GM21825 (cell line): ENCODE data around the gene RAP1GAP2.
"Not testable (repeated sequence)": the region's sequence is repeated elsewhere in the genome, so short reads cannot be mapped to it uniquely, and the experiment has no call there.

ENCODE experiments used
- ATAC-seq: cut with Tn5 transposase; IDR thresholded peaks from one replicate; pipeline ENCODE4 v1.9.1; 2021; ENCODE audit warnings: mild to moderate bottlenecking, moderate library complexity; ENCODE audit not compliant: unreplicated experiment

The RAP1GAP2 gene

DNA sequence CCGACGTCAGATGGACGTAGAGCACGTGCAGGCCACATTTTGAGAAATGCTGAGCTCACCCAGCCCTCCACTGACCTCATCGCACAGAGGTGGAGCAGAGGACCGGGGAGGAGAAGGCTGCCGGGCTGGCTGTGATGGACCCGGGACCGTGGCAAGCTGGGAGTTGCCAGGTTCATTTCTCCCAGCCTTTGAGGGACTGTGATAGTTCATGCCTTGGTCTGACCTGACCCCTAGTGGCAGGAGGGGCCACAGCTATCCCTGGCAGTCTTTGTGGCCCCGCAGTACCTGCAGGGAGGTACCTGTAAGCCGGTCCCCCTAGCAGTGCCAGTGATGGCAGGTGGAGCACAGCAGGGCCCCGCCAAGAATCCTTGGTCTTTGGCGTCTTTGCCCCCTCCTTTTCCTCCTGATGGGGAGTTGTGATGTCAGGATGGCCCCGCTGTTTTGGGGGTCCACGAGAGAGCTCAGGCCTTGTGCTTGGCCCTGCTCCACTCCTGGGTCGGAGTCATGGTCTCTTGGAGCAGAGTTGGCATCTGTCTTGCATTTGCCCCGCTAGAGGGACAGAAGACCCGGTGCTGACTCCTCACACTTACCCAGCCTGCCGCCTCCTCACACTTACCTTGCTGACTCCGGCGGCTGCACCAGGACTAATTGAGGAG lies 216.8 kb downstream of the RAP1GAP2 start:
- no peak for ATAC-seq

- ATAC-seq: no peak
Observed at GRCh38 chr17:3015890-3016289, 219.7 kb downstream of the RAP1GAP2 start.

GRCh38 chr17:3017936-3018335 lies 221.7 kb downstream of the RAP1GAP2 start:
- no peak for ATAC-seq

- ATAC-seq: no peak
Observed at GRCh38 chr17:3019761-3020160, 223.5 kb downstream of the RAP1GAP2 start.

DNA sequence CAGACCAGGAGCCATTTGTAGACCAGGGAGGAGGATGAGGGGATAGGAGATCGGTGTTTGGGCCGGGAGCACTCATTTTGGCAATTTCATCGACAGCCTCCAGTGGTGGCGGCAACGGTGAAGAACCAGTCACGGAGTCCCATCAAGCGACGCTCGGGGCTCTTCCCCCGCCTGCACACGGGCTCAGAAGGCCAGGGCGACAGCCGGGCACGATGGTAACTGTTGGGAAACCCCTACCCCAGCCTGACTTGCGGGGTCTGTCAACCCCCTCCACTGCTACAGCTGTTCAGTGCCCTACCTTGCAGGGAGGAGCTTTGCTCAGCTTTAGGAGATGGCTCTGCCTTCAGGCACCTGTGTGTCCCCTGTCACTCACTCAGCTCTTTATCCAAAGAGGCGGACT lies 224.1 kb downstream of the RAP1GAP2 start:
- ATAC-seq: no peak

DNA sequence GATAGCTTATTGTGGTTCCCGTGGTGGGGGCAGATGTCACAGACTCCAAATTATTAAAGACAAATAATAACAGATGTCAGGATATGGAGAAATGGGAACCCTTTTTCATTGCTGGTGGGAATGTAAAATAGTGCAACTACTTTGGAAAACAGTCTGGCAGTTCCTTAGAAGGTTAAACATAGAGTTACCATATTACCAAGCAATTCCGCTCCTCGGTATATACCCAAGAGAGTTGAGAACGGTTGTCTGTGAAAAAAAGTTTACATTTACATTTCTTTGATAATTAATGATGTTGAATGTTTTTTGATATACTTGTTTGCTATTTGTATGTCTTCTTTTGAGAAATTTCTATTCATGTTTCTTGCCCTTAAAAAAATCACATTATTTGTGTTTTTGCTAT lies 226.0 kb downstream of the RAP1GAP2 start:
- no peak for ATAC-seq

DNA sequence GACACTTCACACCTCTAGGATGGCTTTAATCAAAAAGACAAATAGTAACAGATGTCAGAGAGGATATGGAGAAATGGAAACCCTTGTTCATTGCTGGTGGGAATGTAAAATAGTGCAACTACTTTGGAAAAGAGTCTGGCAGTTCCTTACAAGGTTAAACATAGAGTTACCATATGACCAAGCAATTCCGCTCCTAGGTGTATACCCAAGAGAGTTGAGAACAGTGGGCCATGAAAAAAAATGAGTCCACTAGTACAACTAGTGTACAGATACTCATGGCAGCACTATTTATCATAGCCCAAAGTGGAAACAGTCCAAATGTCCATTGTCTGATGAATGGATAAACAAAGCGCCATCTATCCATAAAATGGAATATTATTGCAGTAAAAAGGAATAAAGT lies 228.1 kb downstream of the RAP1GAP2 start:
- ATAC-seq: no peak

GRCh38 chr17:3025421-3026124 lies 229.3 kb downstream of the RAP1GAP2 start:
- ATAC-seq: no peak

DNA sequence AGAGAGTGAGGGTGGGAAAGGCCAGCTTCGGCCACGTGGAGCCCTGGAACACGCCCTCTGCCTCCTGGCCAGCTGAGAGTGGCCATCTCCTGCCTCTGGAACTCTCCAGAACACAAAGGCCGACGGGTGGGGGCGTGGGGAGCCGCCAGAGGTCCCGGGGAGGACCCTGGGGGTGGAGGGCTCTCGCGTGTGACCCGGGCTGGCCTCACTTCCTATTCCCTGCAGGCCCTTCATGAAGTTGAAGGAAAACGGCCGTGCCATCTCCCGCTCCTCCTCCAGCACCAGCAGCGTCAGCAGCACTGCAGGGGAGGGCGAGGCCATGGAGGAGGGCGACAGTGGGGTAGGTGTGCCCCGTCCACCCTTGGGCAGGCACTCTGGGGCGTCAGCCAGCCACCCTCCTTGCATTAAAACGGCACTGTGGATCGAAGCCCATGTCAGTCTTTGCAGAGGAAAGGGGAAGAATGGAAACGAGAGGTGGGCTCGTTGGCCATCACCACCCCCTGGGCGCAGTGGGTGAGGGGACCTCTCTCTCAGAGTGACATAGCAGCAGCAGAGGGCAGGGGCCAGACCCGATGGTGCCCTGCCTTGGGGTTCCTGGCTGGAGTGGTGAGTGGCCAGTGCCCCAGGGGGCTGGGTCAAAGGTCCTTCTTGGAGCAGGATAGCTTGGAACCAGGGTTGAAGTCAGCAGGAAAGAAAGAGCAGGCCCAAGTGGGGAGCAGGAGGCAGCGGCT lies 230.1 kb downstream of the RAP1GAP2 start:
- no peak for ATAC-seq

DNA sequence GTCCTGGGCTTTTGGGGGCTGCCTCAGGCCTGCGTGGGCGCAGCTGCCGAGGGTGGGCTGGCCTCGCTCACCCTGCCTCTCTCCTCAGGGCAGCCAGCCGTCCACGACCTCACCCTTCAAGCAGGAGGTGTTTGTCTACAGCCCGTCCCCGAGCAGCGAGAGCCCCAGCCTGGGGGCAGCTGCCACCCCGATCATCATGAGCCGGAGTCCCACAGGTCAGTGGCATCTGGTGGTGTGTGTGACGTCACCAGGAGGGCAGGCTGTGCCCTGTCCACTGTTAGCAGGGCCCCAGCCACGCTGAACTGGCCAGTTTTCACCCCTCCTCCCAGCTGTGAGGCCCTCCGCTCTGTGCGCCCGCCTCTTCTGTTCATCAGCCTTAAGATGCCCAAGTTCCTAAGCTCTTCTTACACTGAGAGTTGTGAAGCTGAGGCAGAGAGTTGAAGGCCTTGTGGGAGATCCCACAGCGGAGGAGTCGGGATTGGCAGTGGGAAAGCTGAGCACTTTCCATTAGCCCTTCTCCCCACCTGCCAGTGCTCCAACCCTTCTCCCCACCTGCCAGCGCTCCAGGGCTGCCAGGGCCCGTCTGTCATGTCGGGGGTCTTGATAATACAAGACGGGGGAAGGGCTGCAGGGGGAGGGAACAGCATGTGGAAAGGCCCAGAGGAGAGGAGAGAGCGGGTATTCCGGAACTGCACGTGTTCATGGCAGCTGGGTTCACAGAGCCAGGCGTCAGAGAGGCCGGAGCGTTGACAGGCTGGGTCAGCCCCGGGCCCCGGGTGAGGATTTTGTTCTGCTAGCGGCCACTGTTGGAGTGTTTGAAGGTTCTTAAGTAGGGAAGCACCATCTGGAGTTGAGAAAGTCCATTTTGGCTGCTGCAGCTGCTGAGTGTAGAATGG lies 230.9 kb downstream of the RAP1GAP2 start:
- ATAC-seq: no peak

- no peak for ATAC-seq
Observed at GRCh38 chr17:3027786-3028532, 231.7 kb downstream of the RAP1GAP2 start.

- no peak for ATAC-seq
Observed at GRCh38 chr17:3029213-3029913, 233.1 kb downstream of the RAP1GAP2 start.

GRCh38 chr17:3030096-3030495 lies 233.9 kb downstream of the RAP1GAP2 start:
- ATAC-seq: no peak

GRCh38 chr17:3030852-3031470 lies 234.7 kb downstream of the RAP1GAP2 start:
- ATAC-seq: not testable (repeated sequence)

- ATAC-seq: no peak
Observed at GRCh38 chr17:3032258-3033247, 236.3 kb downstream of the RAP1GAP2 start.

DNA sequence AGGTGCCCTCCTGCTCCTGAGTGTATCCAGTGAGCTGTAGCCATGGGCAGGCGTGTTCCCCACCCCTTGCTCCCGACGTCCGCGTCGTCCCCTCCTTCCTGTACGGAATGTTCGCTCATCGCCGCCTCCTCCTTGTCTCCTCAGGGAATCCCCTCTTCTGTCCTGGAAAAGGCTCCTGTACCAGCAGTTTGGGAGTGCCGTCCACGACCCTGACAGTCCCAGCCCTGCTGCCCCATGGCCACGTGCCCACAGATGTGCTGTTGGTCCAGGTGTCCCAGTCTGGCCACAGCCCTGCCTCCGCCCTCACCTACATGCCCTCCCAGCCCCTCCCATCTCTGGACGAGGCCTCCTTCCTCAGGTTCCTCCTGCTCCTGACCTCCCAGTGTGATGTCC lies 237.0 kb downstream of the RAP1GAP2 start:
- ATAC-seq: no peak

DNA sequence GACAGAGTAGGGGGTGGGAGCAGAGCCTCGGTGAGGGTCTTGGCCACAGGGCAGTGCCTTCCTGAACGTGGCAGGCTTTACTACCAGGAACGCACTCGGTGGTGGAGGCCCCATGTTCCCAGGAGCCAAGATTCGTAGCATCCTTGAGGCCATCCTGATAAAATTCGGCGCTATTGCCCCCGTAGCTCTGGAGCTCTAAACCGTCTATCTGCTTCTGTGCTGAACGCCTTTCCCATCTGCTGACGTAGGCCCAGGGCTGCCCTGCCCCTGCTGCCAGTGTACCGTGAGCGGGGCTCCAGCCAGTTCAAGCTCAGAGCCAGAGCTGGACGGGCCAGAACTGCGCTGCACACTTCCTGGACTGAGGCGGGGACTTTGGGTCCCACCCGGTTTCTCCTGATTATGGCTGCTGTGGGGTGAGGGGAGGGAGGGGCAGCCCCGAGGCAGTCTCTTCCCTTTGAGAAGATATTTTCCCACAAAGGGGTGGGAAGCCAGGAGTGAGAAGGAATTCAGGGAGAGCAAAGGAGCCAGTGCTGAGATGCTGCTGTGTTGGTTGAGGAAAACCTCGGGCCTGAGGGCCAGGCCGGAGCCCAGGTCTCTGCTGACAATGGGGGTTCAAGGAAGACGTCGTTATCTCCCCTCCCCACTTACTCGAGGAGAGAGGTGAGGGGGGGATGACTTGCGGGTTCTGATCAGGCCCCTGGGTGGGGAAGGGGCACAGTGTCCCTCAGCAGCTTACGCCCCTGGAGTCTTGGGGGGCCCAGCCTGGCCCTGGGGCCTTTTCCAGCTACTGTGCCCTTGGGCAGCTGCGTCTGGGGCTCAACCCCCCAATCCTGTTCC lies 237.7 kb downstream of the RAP1GAP2 start:
- no peak for ATAC-seq
